Measurements from ENCODE around the gene PDLIM1.

PDLIM1 gene

GRCh38 chr10:95246582-95247051 is 44.2 kb downstream of the PDLIM1 start:
- no peak overlapping the region for H3K4me3 ChIP-seq (ENCODE audit: low read depth, low read length)
- peak; percentile 90 for DNase-seq (ENCODE audit: low read depth)
- TF ChIP-seq, protein P1, sequence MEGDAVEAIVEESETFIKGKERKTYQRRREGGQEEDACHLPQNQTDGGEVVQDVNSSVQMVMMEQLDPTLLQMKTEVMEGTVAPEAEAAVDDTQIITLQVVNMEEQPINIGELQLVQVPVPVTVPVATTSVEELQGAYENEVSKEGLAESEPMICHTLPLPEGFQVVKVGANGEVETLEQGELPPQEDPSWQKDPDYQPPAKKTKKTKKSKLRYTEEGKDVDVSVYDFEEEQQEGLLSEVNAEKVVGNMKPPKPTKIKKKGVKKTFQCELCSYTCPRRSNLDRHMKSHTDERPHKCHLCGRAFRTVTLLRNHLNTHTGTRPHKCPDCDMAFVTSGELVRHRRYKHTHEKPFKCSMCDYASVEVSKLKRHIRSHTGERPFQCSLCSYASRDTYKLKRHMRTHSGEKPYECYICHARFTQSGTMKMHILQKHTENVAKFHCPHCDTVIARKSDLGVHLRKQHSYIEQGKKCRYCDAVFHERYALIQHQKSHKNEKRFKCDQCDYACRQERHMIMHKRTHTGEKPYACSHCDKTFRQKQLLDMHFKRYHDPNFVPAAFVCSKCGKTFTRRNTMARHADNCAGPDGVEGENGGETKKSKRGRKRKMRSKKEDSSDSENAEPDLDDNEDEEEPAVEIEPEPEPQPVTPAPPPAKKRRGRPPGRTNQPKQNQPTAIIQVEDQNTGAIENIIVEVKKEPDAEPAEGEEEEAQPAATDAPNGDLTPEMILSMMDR (IDR thresholded peaks at IDR 0.05; ENCODE audit: insufficient read depth, low read depth, low read length, missing control alignments), result peak; percentile 82

GRCh38 chr10:95245425-95246055 is 45.3 kb downstream of the PDLIM1 start:
- DNase-seq (ENCODE audit: low read depth), result peak; percentile 93
- TF ChIP-seq, protein P1 (IDR thresholded peaks at IDR 0.05; ENCODE audit: insufficient read depth, low read depth, low read length, missing control alignments), result no peak

GRCh38 chr10:95244152-95244551 is 46.7 kb downstream of the PDLIM1 start:
- TF ChIP-seq, protein P1 (IDR thresholded peaks at IDR 0.05; ENCODE audit: insufficient read depth, low read depth, low read length, missing control alignments), result no peak
- no peak for DNase-seq (ENCODE audit: low read depth)
- no peak overlapping the region for H3K4me3 ChIP-seq (ENCODE audit: low read depth, low read length)

More at GRCh38 chr10:95245425-95246055, 45.3 kb downstream of the PDLIM1 start:
- no peak overlapping the region for H3K4me3 ChIP-seq (ENCODE audit: low read depth, low read length)

DNA sequence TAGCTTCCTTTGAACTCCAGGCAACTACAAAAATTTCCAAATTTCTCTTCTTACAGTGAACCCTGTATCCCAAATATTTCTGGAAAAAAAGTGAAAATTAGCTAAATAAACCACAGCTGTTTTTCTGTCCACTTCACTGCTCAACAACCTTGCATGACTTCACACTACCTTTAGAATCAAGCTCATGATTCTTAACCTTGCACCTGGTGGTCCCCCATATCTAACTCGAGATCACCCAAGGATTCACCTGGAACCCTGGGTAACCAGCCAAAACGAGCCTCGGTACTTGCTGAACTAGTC is 47.5 kb downstream of the PDLIM1 start:
- H3K4me3 ChIP-seq (ENCODE audit: low read depth, low read length), result no peak overlapping the region
- no peak for DNase-seq (ENCODE audit: low read depth)
- TF ChIP-seq, protein P1 (IDR thresholded peaks at IDR 0.05; ENCODE audit: insufficient read depth, low read depth, low read length, missing control alignments), result no peak

DNA sequence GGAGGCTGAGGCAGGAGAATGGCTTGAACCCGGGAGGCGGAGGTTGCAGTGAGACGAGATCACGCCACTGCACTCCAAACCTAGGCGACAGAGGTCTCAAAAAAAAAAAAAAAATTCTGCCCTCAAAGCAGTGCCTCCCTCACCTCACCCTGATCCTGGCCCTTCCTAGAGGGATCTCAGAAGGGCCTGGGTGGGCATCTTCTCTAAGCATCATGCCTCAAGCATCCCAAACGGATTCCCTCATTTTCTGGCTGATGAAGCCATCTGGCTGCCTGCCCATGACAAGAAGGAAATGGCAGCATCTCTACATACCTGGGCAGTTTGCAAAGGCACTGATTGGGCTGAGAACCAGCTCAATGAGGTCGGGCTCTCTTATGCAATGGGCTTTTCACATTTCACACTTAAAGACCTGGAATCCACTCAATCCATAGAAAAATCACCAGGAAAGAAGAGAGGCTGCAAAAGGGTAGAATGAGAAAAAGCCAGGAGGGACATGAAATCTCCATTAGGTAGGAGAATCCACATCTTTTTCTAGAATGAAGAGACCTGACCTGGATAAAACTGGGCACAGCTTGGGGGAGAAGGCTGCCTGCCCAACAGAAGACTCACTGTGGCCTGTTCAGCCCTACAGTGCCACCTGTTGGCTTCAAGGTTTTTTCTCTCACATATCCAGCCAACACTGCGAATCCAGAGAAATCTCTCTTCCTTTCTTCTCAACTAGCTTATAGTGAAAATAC is 48.1 kb downstream of the PDLIM1 start:
- DNase-seq (ENCODE audit: low read depth), result peak; percentile 58
- no peak overlapping the region for H3K4me3 ChIP-seq (ENCODE audit: low read depth, low read length)
- TF ChIP-seq, protein P1 (IDR thresholded peaks at IDR 0.05; ENCODE audit: insufficient read depth, low read depth, low read length, missing control alignments), result peak; percentile 42

DNA sequence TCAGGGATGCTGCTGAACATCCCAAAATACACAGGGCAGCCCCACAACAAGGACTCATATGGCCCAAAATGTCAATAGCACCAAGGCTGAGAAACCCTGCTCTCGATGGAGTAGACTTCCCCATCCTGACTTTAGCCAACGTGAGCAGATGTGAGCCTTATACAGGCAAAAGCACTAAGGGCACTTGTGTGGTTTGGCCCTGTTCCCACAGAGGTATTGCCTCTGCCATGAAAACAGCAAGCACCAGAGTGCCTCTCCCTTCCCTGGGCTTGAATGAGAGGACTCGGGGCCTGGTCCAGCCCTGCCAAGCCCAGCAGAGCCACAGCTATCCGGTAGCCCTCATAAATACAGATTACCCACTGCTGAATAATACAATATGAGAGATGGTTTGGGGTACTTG is 49.3 kb downstream of the PDLIM1 start:
- no peak overlapping the region for H3K4me3 ChIP-seq (ENCODE audit: low read depth, low read length)
- TF ChIP-seq, protein P1 (IDR thresholded peaks at IDR 0.05; ENCODE audit: insufficient read depth, low read depth, low read length, missing control alignments), result no peak
- DNase-seq (ENCODE audit: low read depth), result no peak
